Liver (tissue), 9 donors: ENCODE results near the gene PLCXD3. TPM values are rescaled to one million over a fixed set of nuclear protein-coding genes. Genes with fewer than 3 reads are reported as not detected.

ENCODE experiments used
- DNase-seq: peaks from one replicate; pipeline ENCODE4 v3.0.0-alpha.2; 2017; ENCODE audit warnings: low spot score
- H3K27ac ChIP-seq, 2 donors: one replicate each; pipeline ENCODE4 v1.7.0; 2013; ENCODE audit warnings: inconsistent platforms in 2 of 2, low read length in 2 of 2, control low read depth in 1 of 2, low read depth in 1 of 2, mild to moderate bottlenecking in 1 of 2
- H3K27me3 ChIP-seq, 4 donors: one replicate each; pipeline versions ENCODE4 v1.6.1 to v1.7.0; 2013; ENCODE audit warnings: low read length in 3 of 4, inconsistent platforms in 1 of 4, mild to moderate bottlenecking in 1 of 4, moderate library complexity in 1 of 4; ENCODE audit not compliant: control insufficient read depth in 4 of 4, insufficient read depth in 4 of 4
- H3K36me3 ChIP-seq, 4 donors: one replicate each; pipeline versions ENCODE4 v1.6.1 to v1.7.0; 2013; ENCODE audit warnings: low read length in 3 of 4, mild to moderate bottlenecking in 3 of 4, low read depth in 1 of 4, moderate library complexity in 1 of 4; ENCODE audit not compliant: control insufficient read depth in 4 of 4, insufficient read depth in 3 of 4
- H3K4me1 ChIP-seq, 4 donors: one replicate each; pipeline versions ENCODE4 v1.6.1 to v1.7.0; 2013; ENCODE audit warnings: low read length in 3 of 4, mild to moderate bottlenecking in 3 of 4, moderate library complexity in 1 of 4; ENCODE audit not compliant: control insufficient read depth in 4 of 4, insufficient read depth in 4 of 4
- H3K4me3 ChIP-seq, 3 donors: one replicate each; pipeline versions ENCODE4 v1.6.1 to v1.7.0; 2013; ENCODE audit warnings: low read length in 3 of 3, control low read depth in 1 of 3, low read depth in 1 of 3, mild to moderate bottlenecking in 1 of 3
- H3K9ac ChIP-seq, 2 donors: one replicate each; pipeline ENCODE4 v1.7.0; 2013; ENCODE audit warnings: low read length in 2 of 2, mild to moderate bottlenecking in 2 of 2, moderate library complexity in 2 of 2, control low read depth in 1 of 2, low read depth in 1 of 2
- H3K9me3 ChIP-seq, 4 donors: one replicate each; pipeline versions ENCODE4 v1.6.1 to v1.7.0; 2013; ENCODE audit warnings: low read length in 3 of 4; ENCODE audit not compliant: control insufficient read depth in 4 of 4
- EGR1 ChIP-seq, 2 donors: IDR thresholded peaks; 2 replicates each; pipeline ENCODE4 v1.6.1; 2016 to 2018; ENCODE audit warnings: antibody characterized with exemption in 2 of 2, low read depth in 2 of 2
- FOXA1 ChIP-seq: IDR thresholded peaks from 2 replicates; pipeline ENCODE4 v1.6.1; 2016; ENCODE audit warnings: antibody characterized with exemption
- FOXA2 ChIP-seq: IDR thresholded peaks from 2 replicates; pipeline ENCODE4 v1.6.1; 2016; ENCODE audit warnings: antibody characterized with exemption
- GABPA ChIP-seq, 2 donors: IDR thresholded peaks in 1 of 2; conservative IDR thresholded peaks in 1 of 2; 2 replicates each; pipeline ENCODE4 v1.6.1; 2016; ENCODE audit warnings: antibody characterized with exemption in 2 of 2, mild to moderate bottlenecking in 1 of 2, moderate library complexity in 1 of 2
- HNF4A ChIP-seq, 2 donors: conservative IDR thresholded peaks; 2 replicates each; pipeline ENCODE4 v1.6.1; 2016; ENCODE audit warnings: antibody characterized with exemption in 2 of 2, mild to moderate bottlenecking in 2 of 2
- HNF4G ChIP-seq: IDR thresholded peaks from 2 replicates; pipeline ENCODE4 v1.6.1; 2016; ENCODE audit warnings: antibody characterized with exemption
- JUND ChIP-seq, 2 donors: IDR thresholded peaks; 2 replicates each; pipeline ENCODE4 v1.6.1; 2016; ENCODE audit warnings: antibody characterized with exemption in 2 of 2
- NR2F2 ChIP-seq: IDR thresholded peaks from 2 replicates; pipeline ENCODE4 v1.6.1; 2016; ENCODE audit warnings: antibody characterized with exemption
- RAD21 ChIP-seq, 2 donors: IDR thresholded peaks; 2 replicates each; pipeline ENCODE4 v1.6.1; 2016; ENCODE audit warnings: antibody characterized with exemption in 2 of 2, mild to moderate bottlenecking in 2 of 2
- RXRA ChIP-seq, 2 donors: IDR thresholded peaks; 2 replicates each; pipeline ENCODE4 v1.6.1; 2017 to 2018; ENCODE audit warnings: antibody characterized with exemption in 2 of 2, mild to moderate bottlenecking in 1 of 2
- SP1 ChIP-seq: IDR thresholded peaks from 2 replicates; pipeline ENCODE4 v1.6.1; 2018; ENCODE audit warnings: antibody characterized with exemption, mild to moderate bottlenecking
- TAF1 ChIP-seq: conservative IDR thresholded peaks from 2 replicates; pipeline ENCODE4 v1.6.1; 2016; ENCODE audit warnings: antibody characterized with exemption, mild to moderate bottlenecking
- YY1 ChIP-seq: IDR thresholded peaks from 2 replicates; pipeline ENCODE4 v1.6.1; 2016; ENCODE audit warnings: antibody characterized with exemption, mild to moderate bottlenecking
- WGBS: extraction: QIAGEN DNeasy Blood & Tissue Kit; methylation state at CpG from one replicate; pipeline ENCODE4 v1.1.7; 2013; 5-methylcytosine and 5-hydroxymethylcytosine counted together
- polyA plus RNA-seq, 2 donors: library from polyadenylated mRNA; stranded (reverse) in 1 of 2; unstranded in 1 of 2; fragments of 200-250 nt in 1 of 2; fragments of >200 nt in 1 of 2; fragmentation: Nextera tagmentation in 1 of 2; extraction: Ambion mirVana in 1 of 2; gene quantifications; one replicate each; pipeline versions ENCODE4 v1.2.1 to v1.2.3, GENCODE V29; 2013 to 2015
- total RNA-seq, 2 donors: library from RNA; depleted of rRNA; stranded (reverse); fragments of >200 nt; gene quantifications; one replicate each; pipeline ENCODE4 v1.2.3, GENCODE V29; 2014
- TF ChIP-seq, protein P1 (sequence below): IDR thresholded peaks from 2 replicates; pipeline ENCODE4 v1.6.1; 2016; ENCODE audit warnings: antibody characterized with exemption
- TF ChIP-seq, protein P2 (sequence below): IDR thresholded peaks from 2 replicates; pipeline ENCODE4 v1.6.1; 2016; ENCODE audit warnings: antibody characterized with exemption, mild to moderate bottlenecking
- TF ChIP-seq, protein P3 (sequence below): IDR thresholded peaks from 2 replicates; pipeline ENCODE4 v1.6.1; 2016; ENCODE audit warnings: antibody characterized with exemption
- TF ChIP-seq, protein P4 (sequence below): fragments of 150-350 bp; IDR thresholded peaks from 2 replicates; pipeline ENCODE4 v1.5.1; 2017; ENCODE audit warnings: improper control_type of control experiment, low read depth, low read length; ENCODE audit not compliant: missing input control
- TF ChIP-seq, protein P5 (sequence below): IDR thresholded peaks from 2 replicates; pipeline ENCODE4 v1.6.1; 2016; ENCODE audit warnings: antibody characterized with exemption
- donor health status: healthy.
- donor health status: healthy.
- donor health status: healthy.
- donor health status: healthy.
- donor health status: healthy.

Gene PLCXD3
- total and polyA plus RNA-seq, 4 donors: 0.05 to 2.4 (median 0.58) TPM

DNA sequence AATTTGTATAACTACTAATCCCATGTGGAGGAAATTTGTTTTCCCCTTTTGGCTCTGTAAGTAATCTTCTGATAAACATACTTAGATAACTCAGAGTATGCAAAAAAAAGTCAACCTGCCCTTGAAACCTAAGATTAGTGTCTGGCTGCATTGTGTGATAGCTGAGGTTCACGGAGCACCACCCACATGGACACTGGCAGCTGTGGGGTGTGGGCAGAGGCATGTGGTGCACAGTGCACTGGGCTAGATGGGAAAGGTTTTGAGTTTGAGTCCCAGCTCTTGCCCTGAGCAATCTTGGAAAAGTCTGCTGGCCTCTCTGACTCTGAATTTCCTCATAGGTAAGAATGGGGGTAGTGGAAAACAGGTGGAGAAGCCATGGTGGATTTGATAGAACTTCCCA, 75.1 kb downstream of the PLCXD3 start:
- Histone ChIP-seq H3K36me3 (no peaks in the 10 kb centered on the region), H3K27ac (no peak overlapping the region), H3K9me3 (no peaks in the 10 kb centered on the region), H3K9ac (no peak overlapping the region), H3K27me3 (peaks cover 2 to 16% (median 9%) of the 10 kb centered on the region in 4 donors), H3K4me1 (peaks cover 0 to 13% (median 6%) of the 10 kb centered on the region in 4 donors), H3K4me3 (no peak overlapping the region)
- WGBS: 77% methylated on average over 1 of the region's 1 CpG
- DNase-seq: no peak
- TF ChIP-seq YY1: no peak
- TF ChIP-seq GABPA (IDR thresholded peaks at IDR 0.05 in 1 of 2, conservative IDR thresholded peaks at IDR 0.05 in 1 of 2): no peak
- TF ChIP-seq, protein P1, sequence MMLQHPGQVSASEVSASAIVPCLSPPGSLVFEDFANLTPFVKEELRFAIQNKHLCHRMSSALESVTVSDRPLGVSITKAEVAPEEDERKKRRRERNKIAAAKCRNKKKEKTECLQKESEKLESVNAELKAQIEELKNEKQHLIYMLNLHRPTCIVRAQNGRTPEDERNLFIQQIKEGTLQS: no peak
- no peak for TF ChIP-seq EGR1 (IDR thresholded peaks at IDR 0.05; ENCODE audit: low read depth in 2 of 2)
- TF ChIP-seq FOXA2: no peak
- no peak for TF ChIP-seq TAF1
- TF ChIP-seq, protein P2, sequence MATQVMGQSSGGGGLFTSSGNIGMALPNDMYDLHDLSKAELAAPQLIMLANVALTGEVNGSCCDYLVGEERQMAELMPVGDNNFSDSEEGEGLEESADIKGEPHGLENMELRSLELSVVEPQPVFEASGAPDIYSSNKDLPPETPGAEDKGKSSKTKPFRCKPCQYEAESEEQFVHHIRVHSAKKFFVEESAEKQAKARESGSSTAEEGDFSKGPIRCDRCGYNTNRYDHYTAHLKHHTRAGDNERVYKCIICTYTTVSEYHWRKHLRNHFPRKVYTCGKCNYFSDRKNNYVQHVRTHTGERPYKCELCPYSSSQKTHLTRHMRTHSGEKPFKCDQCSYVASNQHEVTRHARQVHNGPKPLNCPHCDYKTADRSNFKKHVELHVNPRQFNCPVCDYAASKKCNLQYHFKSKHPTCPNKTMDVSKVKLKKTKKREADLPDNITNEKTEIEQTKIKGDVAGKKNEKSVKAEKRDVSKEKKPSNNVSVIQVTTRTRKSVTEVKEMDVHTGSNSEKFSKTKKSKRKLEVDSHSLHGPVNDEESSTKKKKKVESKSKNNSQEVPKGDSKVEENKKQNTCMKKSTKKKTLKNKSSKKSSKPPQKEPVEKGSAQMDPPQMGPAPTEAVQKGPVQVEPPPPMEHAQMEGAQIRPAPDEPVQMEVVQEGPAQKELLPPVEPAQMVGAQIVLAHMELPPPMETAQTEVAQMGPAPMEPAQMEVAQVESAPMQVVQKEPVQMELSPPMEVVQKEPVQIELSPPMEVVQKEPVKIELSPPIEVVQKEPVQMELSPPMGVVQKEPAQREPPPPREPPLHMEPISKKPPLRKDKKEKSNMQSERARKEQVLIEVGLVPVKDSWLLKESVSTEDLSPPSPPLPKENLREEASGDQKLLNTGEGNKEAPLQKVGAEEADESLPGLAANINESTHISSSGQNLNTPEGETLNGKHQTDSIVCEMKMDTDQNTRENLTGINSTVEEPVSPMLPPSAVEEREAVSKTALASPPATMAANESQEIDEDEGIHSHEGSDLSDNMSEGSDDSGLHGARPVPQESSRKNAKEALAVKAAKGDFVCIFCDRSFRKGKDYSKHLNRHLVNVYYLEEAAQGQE: no peak
- TF ChIP-seq, protein P3, sequence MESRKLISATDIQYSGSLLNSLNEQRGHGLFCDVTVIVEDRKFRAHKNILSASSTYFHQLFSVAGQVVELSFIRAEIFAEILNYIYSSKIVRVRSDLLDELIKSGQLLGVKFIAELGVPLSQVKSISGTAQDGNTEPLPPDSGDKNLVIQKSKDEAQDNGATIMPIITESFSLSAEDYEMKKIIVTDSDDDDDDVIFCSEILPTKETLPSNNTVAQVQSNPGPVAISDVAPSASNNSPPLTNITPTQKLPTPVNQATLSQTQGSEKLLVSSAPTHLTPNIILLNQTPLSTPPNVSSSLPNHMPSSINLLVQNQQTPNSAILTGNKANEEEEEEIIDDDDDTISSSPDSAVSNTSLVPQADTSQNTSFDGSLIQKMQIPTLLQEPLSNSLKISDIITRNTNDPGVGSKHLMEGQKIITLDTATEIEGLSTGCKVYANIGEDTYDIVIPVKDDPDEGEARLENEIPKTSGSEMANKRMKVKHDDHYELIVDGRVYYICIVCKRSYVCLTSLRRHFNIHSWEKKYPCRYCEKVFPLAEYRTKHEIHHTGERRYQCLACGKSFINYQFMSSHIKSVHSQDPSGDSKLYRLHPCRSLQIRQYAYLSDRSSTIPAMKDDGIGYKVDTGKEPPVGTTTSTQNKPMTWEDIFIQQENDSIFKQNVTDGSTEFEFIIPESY: no peak
- no peak for TF ChIP-seq SP1
- TF ChIP-seq FOXA1: no peak
- no peak for TF ChIP-seq RAD21 (IDR thresholded peaks at IDR 0.05)
- TF ChIP-seq, protein P4, sequence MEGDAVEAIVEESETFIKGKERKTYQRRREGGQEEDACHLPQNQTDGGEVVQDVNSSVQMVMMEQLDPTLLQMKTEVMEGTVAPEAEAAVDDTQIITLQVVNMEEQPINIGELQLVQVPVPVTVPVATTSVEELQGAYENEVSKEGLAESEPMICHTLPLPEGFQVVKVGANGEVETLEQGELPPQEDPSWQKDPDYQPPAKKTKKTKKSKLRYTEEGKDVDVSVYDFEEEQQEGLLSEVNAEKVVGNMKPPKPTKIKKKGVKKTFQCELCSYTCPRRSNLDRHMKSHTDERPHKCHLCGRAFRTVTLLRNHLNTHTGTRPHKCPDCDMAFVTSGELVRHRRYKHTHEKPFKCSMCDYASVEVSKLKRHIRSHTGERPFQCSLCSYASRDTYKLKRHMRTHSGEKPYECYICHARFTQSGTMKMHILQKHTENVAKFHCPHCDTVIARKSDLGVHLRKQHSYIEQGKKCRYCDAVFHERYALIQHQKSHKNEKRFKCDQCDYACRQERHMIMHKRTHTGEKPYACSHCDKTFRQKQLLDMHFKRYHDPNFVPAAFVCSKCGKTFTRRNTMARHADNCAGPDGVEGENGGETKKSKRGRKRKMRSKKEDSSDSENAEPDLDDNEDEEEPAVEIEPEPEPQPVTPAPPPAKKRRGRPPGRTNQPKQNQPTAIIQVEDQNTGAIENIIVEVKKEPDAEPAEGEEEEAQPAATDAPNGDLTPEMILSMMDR: no peak
- TF ChIP-seq HNF4A (conservative IDR thresholded peaks at IDR 0.05): no peak
- TF ChIP-seq NR2F2: no peak
- no peak for TF ChIP-seq HNF4G
- no peak for TF ChIP-seq JUND (IDR thresholded peaks at IDR 0.05)
- no peak for TF ChIP-seq RXRA (IDR thresholded peaks at IDR 0.05)
- TF ChIP-seq, protein P5, sequence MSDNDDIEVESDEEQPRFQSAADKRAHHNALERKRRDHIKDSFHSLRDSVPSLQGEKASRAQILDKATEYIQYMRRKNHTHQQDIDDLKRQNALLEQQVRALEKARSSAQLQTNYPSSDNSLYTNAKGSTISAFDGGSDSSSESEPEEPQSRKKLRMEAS: no peak
